Stimulated activated CD4-positive, alpha-beta T cell treated with anti-CD3 and anti-CD28 coated beads, Interleukin-1b, Interleukin-23, amount 100 ng/mL, for 48 hours (primary cell): ENCODE data around the gene ARHGAP5.

Source experiments
- DNase-seq: peaks from one replicate; pipeline ENCODE4 v3.0.0-alpha.2; 2020

Gene ARHGAP5

GRCh38 chr14:32078023-32078857 lies 1.1 kb downstream of the ARHGAP5 start:
- no peak for DNase-seq

- peak; percentile 31 for DNase-seq
Measured at GRCh38 chr14:32078858-32079216, 1.7 kb downstream of the ARHGAP5 start.

GRCh38 chr14:32079264-32079663 lies 2.2 kb downstream of the ARHGAP5 start:
- no peak for DNase-seq

GRCh38 chr14:32080001-32080510 lies 3.0 kb downstream of the ARHGAP5 start:
- no peak for DNase-seq

GRCh38 chr14:32081901-32082300 lies 4.8 kb downstream of the ARHGAP5 start:
- DNase-seq: no peak

- DNase-seq: no peak
Measured at GRCh38 chr14:32083315-32083624, 6.2 kb downstream of the ARHGAP5 start.

GRCh38 chr14:32083789-32084188 lies 6.7 kb downstream of the ARHGAP5 start:
- DNase-seq: no peak

- no peak for DNase-seq
Measured at GRCh38 chr14:32085182-32085844, 8.2 kb downstream of the ARHGAP5 start.

GRCh38 chr14:32085845-32086383 lies 8.8 kb downstream of the ARHGAP5 start:
- no peak for DNase-seq

GRCh38 chr14:32087173-32087861 lies 10.2 kb downstream of the ARHGAP5 start:
- no peak for DNase-seq

- no peak for DNase-seq
Measured at GRCh38 chr14:32087907-32088306, 10.8 kb downstream of the ARHGAP5 start.

- no peak for DNase-seq
Measured at GRCh38 chr14:32090686-32091085, 13.6 kb downstream of the ARHGAP5 start.

GRCh38 chr14:32099473-32099872 lies 22.4 kb downstream of the ARHGAP5 start:
- no peak for DNase-seq

GRCh38 chr14:32100175-32100574 lies 23.1 kb downstream of the ARHGAP5 start:
- no peak for DNase-seq

GRCh38 chr14:32102152-32102787 lies 25.2 kb downstream of the ARHGAP5 start:
- peak; percentile 4 for DNase-seq

GRCh38 chr14:32102968-32103367 lies 25.9 kb downstream of the ARHGAP5 start:
- no peak for DNase-seq

GRCh38 chr14:32104308-32104707 lies 27.2 kb downstream of the ARHGAP5 start:
- DNase-seq: no peak

- no peak for DNase-seq
Measured at GRCh38 chr14:32104803-32105202, 27.7 kb downstream of the ARHGAP5 start.

- no peak for DNase-seq
Measured at GRCh38 chr14:32109676-32110547, 32.8 kb downstream of the ARHGAP5 start.

GRCh38 chr14:32110548-32110896 lies 33.4 kb downstream of the ARHGAP5 start:
- DNase-seq: no peak

GRCh38 chr14:32121536-32121935 lies 44.4 kb downstream of the ARHGAP5 start:
- no peak for DNase-seq

- DNase-seq: no peak
Measured at GRCh38 chr14:32121948-32122347, 44.8 kb downstream of the ARHGAP5 start.
